K562 (cell line): ENCODE data around the gene LRP4. TPM values are rescaled to one million over a fixed set of nuclear protein-coding genes. Genes with fewer than 3 reads are reported as not detected.

Experiments
- ATAC-seq: fragments of 200-7000 bp; cut with Tn5 transposase; 3 replicates; pipeline ENCODE4 v1.9.1; 2020; ENCODE audit warnings: moderate library complexity
- BruUV-seq: library from RNA; stranded (reverse); fragments of 400-500 nt; replicated peaks from 2 replicates; lab custom pipeline; 2021; lab: Mats Ljungman, UMichigan
- CTCF ChIA-PET: fragments of 300-600 bp; formaldehyde crosslinking; extraction: SDS; loops from one replicate; lab custom pipeline; 2021; ENCODE audit warnings: low intra/inter-chr PET ratio; lab: Yijun Ruan, JAX
- POLR2A ChIA-PET: fragments of 300-600, 350-650 bp; sonication (Branson Sonifier 250); formaldehyde crosslinking; extraction: SDS; loops from one replicate; lab custom pipeline; 2021; ENCODE audit warnings: antibody characterized with exemption, inconsistent platforms; lab: Yijun Ruan, JAX
- DNase-seq, 4 experiments: peaks; one replicate each; pipeline versions ENCODE4 v3.0.0 to v3.0.0-alpha.2; 2011 to 2018; ENCODE audit warnings: low spot score in 3 of 4, mixed read lengths in 3 of 4; ENCODE audit errors: extremely low read depth in 1 of 4
- FAIRE-seq: peaks from 2 replicates; lab custom pipeline; 2011; peaks lifted over from hg19 to GRCh38; lab: Jason Lieb, UNC
- H2AFZ ChIP-seq: 2 replicates; pipeline ENCODE4 v1.6.0; 2011; ENCODE audit warnings: low read depth, low read length, control low read depth, inconsistent platforms
- H3K27ac ChIP-seq: fragments of 200-600 bp; 3 replicates; pipeline ENCODE4 v1.8.0; 2011; ENCODE audit warnings: low read depth, mild to moderate bottlenecking, control low read depth, inconsistent platforms, low read length, moderate library complexity, mixed read lengths; ENCODE audit errors: extremely low read depth
- H3K27me3 ChIP-seq, 2 experiments: fragments of 300-600 bp in 1 of 2; 2 replicates in 1 of 2; 3 replicates in 1 of 2; pipeline versions ENCODE4 v1.6.0 to v1.8.0; 2011; ENCODE audit warnings: inconsistent platforms in 2 of 2, low read length in 2 of 2, mild to moderate bottlenecking in 1 of 2, mixed read lengths in 1 of 2, moderate library complexity in 1 of 2; ENCODE audit not compliant: control insufficient read depth in 2 of 2, insufficient read depth in 2 of 2
- H3K36me3 ChIP-seq: fragments of 300-600 bp; 3 replicates; pipeline ENCODE4 v1.8.0; 2011; ENCODE audit warnings: mild to moderate bottlenecking, low read length, inconsistent platforms; ENCODE audit not compliant: control insufficient read depth, insufficient read depth
- H3K4me1 ChIP-seq, 2 experiments: fragments of 200-600 bp in 1 of 2; replicated peaks in 1 of 2; 2 replicates in 1 of 2; 3 replicates in 1 of 2; pipeline versions ENCODE4 v1.5.1 to v1.8.0; 2011; ENCODE audit warnings: inconsistent platforms in 2 of 2, low read length in 2 of 2, mild to moderate bottlenecking in 1 of 2, mixed read lengths in 1 of 2, moderate library complexity in 1 of 2; ENCODE audit not compliant: control insufficient read depth in 2 of 2, insufficient read depth in 2 of 2
- H3K4me2 ChIP-seq: 2 replicates; pipeline ENCODE4 v1.6.1; 2011; ENCODE audit warnings: low read length, control low read depth, inconsistent platforms, mixed read lengths; ENCODE audit not compliant: insufficient read depth
- H3K4me3 ChIP-seq: fragments of 200-600 bp; sonication (generic), shearing (Covaris generic); 2 replicates; pipeline ENCODE4 v1.5.1; 2016; ENCODE audit warnings: control low read depth, inconsistent platforms
- H3K79me2 ChIP-seq: fragments of 200-600 bp; 3 replicates; pipeline ENCODE4 v1.8.0; 2011; ENCODE audit warnings: low read length, inconsistent platforms; ENCODE audit not compliant: control insufficient read depth, insufficient read depth
- H3K9ac ChIP-seq, 2 experiments: 2 replicates each; pipeline versions ENCODE4 v1.6.0 to v1.6.1; 2011; ENCODE audit warnings: low read depth in 2 of 2, low read length in 2 of 2, control low read depth in 1 of 2, inconsistent platforms in 1 of 2, mild to moderate bottlenecking in 1 of 2, mixed read lengths in 1 of 2; ENCODE audit not compliant: insufficient read depth in 1 of 2
- H3K9me1 ChIP-seq: one replicate; pipeline ENCODE4 v1.6.0; 2011; ENCODE audit warnings: inconsistent platforms, mild to moderate bottlenecking, low read length, moderate library complexity; ENCODE audit not compliant: control insufficient read depth, insufficient read depth
- H3K9me3 ChIP-seq: replicated peaks from 2 replicates; pipeline ENCODE4 v1.5.1; 2011; ENCODE audit warnings: low read depth, low read length, inconsistent platforms; ENCODE audit not compliant: control insufficient read depth, insufficient read depth
- H4K20me1 ChIP-seq: replicated peaks from 2 replicates; pipeline ENCODE4 v1.6.1; 2011; ENCODE audit warnings: low read length, inconsistent platforms, mixed read lengths; ENCODE audit not compliant: control insufficient read depth, insufficient read depth
- BRF1 ChIP-seq: IDR thresholded peaks from 3 replicates; pipeline ENCODE4 v1.6.1; 2011; ENCODE audit warnings: borderline replicate concordance, mild to moderate bottlenecking; ENCODE audit not compliant: insufficient read length; ENCODE audit errors: extremely low read depth
- C11orf30 ChIP-seq: fragments of 450-650 bp; IDR thresholded peaks from 2 replicates; pipeline ENCODE4 v1.6.1; 2016; ENCODE audit warnings: low read depth, mild to moderate bottlenecking
- DPF2 ChIP-seq: fragments of 450-650 bp; IDR thresholded peaks from 2 replicates; pipeline ENCODE4 v1.6.1; 2016
- MAFG ChIP-seq: fragments of 450-650 bp; conservative IDR thresholded peaks from 2 replicates; pipeline ENCODE4 v1.6.1; 2016; ENCODE audit warnings: missing genetic modification characterization, missing compliant biosample characterization
- ZNF24 ChIP-seq: fragments of 450-650 bp; IDR thresholded peaks from 2 replicates; pipeline ENCODE4 v1.6.1; 2016
- ZNF316 ChIP-seq: fragments of 450-650 bp; IDR thresholded peaks from 2 replicates; pipeline ENCODE4 v1.6.1; 2016
- WGBS: fragments of 100-300 bp; shearing (Covaris generic); methylation state at CpG from one replicate; pipeline ENCODE4 v1.1.6; 2016; ENCODE audit warnings: low coverage, mixed read lengths; ENCODE audit not compliant: insufficient coverage; ENCODE audit errors: missing lambda C conversion rate; 5-methylcytosine and 5-hydroxymethylcytosine counted together
- in situ Hi-C: fragments of 300-500 bp; cut with MboI; formaldehyde crosslinking; loops from 4 replicates; pipeline ENCODE4 v1.15.0; 2018; ENCODE audit warnings: inconsistent platforms, mixed read lengths
- intact Hi-C: fragments of 100-400 bp; cut with micrococcal nuclease; formaldehyde crosslinking; loops from 2 replicates; pipeline ENCODE4 v1.14.2; 2022
- polyA plus RNA-seq, 8 experiments: library from polyadenylated mRNA; depleted of rRNA in 4 of 8; stranded (reverse) in 5 of 8; unstranded in 3 of 8; fragments of >200 nt; fragmentation: Nextera tagmentation in 2 of 8; fragmentation: Illumina TruSeq in 1 of 8; extraction: Ambion mirVana in 2 of 8; extraction: Trizol in 1 of 8; gene quantifications; 2 replicates each; pipeline versions ENCODE4 v1.2.1 to v1.2.3, GENCODE V29; 2011 to 2014; ENCODE audit warnings: inconsistent platforms in 1 of 8, missing spikeins in 1 of 8
- total RNA-seq, 7 experiments: library from RNA; depleted of rRNA in 6 of 7; stranded (reverse); fragments of >200 nt in 6 of 7; fragmentation: Illumina TruSeq in 2 of 7; extraction: Trizol in 2 of 7; gene quantifications; 2 replicates each; pipeline versions ENCODE4 v1.2.1 to v1.2.3, GENCODE V29; 2011 to 2021; ENCODE audit warnings: low replicate concordance in 1 of 7
- TF ChIP-seq, protein P1 (sequence below): fragments of 200-800 bp; sonication (Bioruptor generic); IDR thresholded peaks from 2 replicates; pipeline ENCODE4 v1.6.1; 2017; ENCODE audit warnings: missing genetic modification characterization, missing compliant biosample characterization

LRP4 gene
- total and polyA plus RNA-seq, 9 of the 15 experiments (the other 6 are each of a cell fraction or from before 2014, with no cell fraction given): 0.04 to 0.54 (median 0.10) TPM

DNA sequence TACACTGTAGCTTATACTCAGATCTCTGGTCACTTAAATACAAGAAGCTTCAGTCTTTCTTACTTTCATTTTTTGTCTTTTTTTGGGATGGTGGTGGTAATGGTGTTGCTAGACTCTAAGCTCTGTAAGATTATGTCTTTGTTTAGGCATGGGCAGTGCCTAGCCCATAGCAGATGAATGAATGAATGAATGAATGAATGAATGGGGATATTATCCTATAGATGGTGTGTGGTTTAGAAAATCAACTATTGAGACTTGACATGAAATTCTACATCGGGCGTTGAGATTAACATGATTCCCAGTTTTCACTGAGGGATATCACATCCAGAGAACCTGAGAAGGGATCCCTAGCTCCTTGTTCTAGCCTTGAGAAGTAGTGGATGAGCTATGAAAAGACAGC is 62.5 kb downstream of the LRP4 start:
- Histone ChIP-seq H3K9me3 (no peaks in the 10 kb centered on the region), H3K4me2 (no peak overlapping the region), H3K79me2 (no peaks in the 10 kb centered on the region), H3K36me3 (no peaks in the 10 kb centered on the region), H3K4me1 (peaks cover 0 to 14% of the 10 kb centered on the region in 2 experiments; a peak in 2 of 5 replicates), H2AFZ (peak overlapping the region; percentile 7; the same call in 1 of the 2 replicates), H4K20me1 (no peaks in the 10 kb centered on the region), H3K9ac (no peak overlapping the region), H3K27ac (no peak overlapping the region), H3K27me3 (no peaks in the 10 kb centered on the region), H3K4me3 (no peak overlapping the region), H3K9me1 (no peaks in the 10 kb centered on the region)
- whole genome bisulfite sequencing: 70% methylated on average over 2 of the region's 2 CpGs
- intact Hi-C loops (no loop called here), in situ Hi-C loops (no loop called here)
- BruUV-seq: no TSS peak
- ATAC-seq: no peak
- FAIRE-seq: no peak
- TF ChIP-seq ZNF24: peak; percentile 90
- TF ChIP-seq, protein P1, sequence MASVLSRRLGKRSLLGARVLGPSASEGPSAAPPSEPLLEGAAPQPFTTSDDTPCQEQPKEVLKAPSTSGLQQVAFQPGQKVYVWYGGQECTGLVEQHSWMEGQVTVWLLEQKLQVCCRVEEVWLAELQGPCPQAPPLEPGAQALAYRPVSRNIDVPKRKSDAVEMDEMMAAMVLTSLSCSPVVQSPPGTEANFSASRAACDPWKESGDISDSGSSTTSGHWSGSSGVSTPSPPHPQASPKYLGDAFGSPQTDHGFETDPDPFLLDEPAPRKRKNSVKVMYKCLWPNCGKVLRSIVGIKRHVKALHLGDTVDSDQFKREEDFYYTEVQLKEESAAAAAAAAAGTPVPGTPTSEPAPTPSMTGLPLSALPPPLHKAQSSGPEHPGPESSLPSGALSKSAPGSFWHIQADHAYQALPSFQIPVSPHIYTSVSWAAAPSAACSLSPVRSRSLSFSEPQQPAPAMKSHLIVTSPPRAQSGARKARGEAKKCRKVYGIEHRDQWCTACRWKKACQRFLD (CRISPR knock-in tag): no peak
- CTCF ChIA-PET: no interaction called here
- DNase-seq: no peak
- POLR2A ChIA-PET: interaction anchor here (1.0 to 2.8 kb wide), 3 partner anchors 9 to 71 kb away, joined by 3 to 11 read pairs (median 5); partner anchors contain the start of gene CKAP5

DNA sequence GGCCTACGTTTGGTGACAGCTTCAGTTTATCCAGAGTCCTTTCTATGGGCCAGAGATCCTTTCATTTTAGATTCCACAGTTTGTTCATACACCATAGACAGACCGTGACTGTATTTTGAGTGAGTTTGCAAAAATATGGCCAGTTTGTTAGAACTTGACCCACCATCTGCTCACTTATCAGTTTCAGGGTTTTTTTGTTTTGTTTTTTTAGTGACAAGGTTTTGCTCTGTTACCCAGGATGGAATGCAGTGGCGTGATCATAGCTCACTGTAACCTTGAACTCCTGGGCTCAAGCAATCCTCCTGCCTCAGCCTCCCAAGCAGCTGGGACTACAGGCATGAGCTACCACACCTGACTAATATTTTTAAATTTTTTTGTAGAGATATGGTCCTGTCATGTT is 63.2 kb downstream of the LRP4 start:
- BruUV-seq: no TSS peak
- no peak for FAIRE-seq

More for the DNA sequence above, 63.2 kb downstream of the LRP4 start:
- Histone ChIP-seq H3K79me2 (no peaks in the 10 kb centered on the region), H3K9me3 (no peaks in the 10 kb centered on the region; the same call in 1 of the 2 replicates), H3K9me1 (no peaks in the 10 kb centered on the region), H3K27ac (no peak overlapping the region), H4K20me1 (no peaks in the 10 kb centered on the region), H3K9ac (no peak overlapping the region), H3K4me1 (peaks cover 0 to 14% of the 10 kb centered on the region in 2 experiments; a peak in 2 of 5 replicates), H3K4me3 (no peak overlapping the region), H3K36me3 (no peaks in the 10 kb centered on the region), H3K27me3 (no peaks in the 10 kb centered on the region), H3K4me2 (peak overlapping the region; percentile 10; the same call in 1 of the 2 replicates)
- ATAC-seq (peak; percentile 35; the same call in 2 of the 3 replicates), DNase-seq (no peak)
- 24% methylated on average over 3 of the region's 3 CpGs for whole genome bisulfite sequencing
- intact Hi-C loops: no loop called here
- CTCF ChIA-PET: no interaction called here
- in situ Hi-C loops: no loop called here
- TF ChIP-seq MAFG (tag): peak; percentile 55; the same call in 1 of the 2 replicates
- TF ChIP-seq DPF2: peak; percentile 35; the same call in 1 of the 2 replicates
- TF ChIP-seq C11orf30: peak; percentile 59
- no peak for TF ChIP-seq BRF1
- TF ChIP-seq ZNF316: peak; percentile 42; the same call in 1 of the 2 replicates
- TF ChIP-seq, all 486 proteins: peak for 4
- POLR2A ChIA-PET: interaction anchor here (0.7 to 2.8 kb wide), 4 partner anchors 9 to 101 kb away, joined by 3 to 11 read pairs (median 5); partner anchors contain the start of gene CKAP5
- H2AFZ ChIP-seq: peak overlapping the region; percentile 38
